Measurements from ENCODE around the gene ZNF148.

ZNF148 gene

DNA sequence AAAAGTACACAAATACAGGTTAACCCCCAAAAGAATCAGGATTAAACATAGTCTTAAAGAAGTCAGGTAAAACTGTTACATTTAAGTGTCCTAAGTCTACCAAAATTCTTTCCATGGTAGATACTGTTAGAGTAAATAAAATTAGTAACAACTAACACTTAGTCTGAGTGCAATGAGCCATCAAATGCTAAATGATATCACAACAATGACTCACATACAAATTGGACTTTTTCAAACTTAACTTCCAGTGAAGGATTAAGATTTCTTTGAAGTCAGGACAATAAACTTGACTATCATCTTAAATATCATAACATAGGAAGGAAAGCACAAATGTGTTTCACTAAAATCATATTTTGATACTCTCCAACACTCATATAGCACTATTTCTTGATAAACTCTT is 43.9 kb downstream of the ZNF148 start:
- no peak for DNase-seq (ENCODE audit: low read depth, low spot score)

GRCh38 chr3:125326957-125327356 is 48.2 kb downstream of the ZNF148 start:
- DNase-seq (ENCODE audit: low read depth, low spot score) = no peak

DNA sequence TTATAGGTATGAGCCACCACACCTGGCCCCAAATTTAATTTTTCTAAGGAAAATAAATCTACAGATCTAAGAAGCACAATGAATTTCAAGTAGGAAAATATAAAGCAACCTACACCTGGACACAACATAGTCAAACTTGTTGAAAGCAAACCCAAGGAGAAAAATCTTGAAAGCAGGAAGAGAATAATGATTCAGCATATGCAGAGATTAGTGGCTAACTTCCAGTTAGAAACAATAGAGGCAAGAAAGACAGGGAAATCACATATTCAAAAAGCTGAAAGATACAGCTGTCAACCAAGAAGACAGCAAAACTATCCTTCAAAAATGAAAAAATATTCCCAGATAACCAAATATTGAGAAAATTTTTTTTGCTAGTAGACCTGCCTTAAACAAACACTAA is 49.4 kb downstream of the ZNF148 start:
- DNase-seq (ENCODE audit: low read depth, low spot score) = no peak

DNA sequence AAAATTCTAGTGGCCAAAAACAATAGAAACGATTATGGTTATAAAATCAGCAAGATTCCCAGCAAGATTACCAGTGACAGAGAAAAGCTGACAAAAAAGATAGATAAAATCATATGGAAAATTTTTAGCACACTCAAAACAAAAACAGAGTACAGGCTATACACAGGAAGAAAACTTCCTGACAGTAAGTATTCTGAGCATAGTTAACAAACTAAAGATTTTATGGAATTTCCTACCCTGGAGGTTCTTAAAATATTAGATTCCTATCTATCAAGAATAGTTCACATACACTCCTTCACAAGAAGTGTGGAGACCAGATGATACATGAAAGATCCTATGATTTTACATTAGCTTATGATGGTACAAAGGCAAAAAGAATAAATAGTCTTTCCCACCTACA is 50.8 kb downstream of the ZNF148 start:
- no peak for DNase-seq (ENCODE audit: low read depth, low spot score)

GRCh38 chr3:125322917-125323316 is 52.2 kb downstream of the ZNF148 start:
- DNase-seq (ENCODE audit: low read depth, low spot score) = no peak

DNA sequence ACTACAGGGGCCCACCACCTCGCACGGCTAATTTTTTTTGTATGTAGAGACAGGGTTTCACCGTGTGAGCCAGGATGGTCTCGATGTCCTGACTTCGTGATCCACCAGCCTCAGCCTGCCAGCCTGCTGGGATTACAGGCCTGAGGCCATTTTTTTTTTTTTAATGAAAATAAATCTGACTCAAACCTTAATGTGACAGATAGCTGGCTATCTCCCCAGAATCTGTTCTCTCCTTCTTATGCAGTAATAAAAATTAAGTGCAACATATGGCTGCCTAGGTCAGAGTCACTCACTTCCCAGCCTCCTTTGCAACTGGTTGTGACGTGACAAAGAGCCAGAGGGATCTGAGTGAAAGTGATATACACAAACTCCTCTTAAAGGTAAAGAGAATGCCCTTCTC is 53.0 kb downstream of the ZNF148 start:
- no peak for DNase-seq (ENCODE audit: low read depth, low spot score)

- DNase-seq (ENCODE audit: low read depth, low spot score) = peak; percentile 3
Observed at GRCh38 chr3:125319765-125320164, 55.4 kb downstream of the ZNF148 start.

- no peak for DNase-seq (ENCODE audit: low read depth, low spot score)
Observed at GRCh38 chr3:125318871-125319270, 56.3 kb downstream of the ZNF148 start.

DNA sequence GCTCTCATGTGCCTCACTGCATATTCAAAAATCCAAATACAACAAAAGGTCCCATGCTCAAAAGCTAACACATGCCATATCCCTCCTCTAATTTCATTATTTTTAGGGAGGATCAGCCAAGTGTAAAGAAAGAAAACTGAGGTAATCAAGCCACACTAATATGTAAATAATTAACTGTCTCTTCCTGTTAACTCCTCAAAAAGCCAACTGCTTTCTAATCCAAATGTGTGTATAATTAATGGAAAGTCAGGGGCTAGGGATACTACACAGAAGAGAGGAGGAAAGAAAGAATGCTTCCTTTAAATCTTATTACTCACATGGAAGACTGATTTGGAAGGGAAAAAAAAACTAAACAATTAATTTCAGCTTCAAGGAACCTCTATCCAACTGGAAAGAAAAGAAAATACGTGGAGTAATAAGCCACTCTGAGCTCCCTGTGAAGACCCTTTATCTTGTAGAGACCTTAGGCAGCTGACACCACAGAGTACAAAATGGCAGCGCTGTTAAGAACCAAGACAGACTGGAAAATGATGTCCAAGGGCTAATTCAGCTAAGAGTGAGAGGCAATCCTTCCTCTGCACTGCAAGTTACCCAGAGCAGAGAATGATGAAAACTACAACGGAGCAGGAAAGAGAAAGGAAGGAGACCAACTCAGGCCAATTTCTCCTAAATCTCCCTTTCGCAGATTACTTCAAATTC is 56.8 kb downstream of the ZNF148 start:
- no peak for DNase-seq (ENCODE audit: low read depth, low spot score)

- DNase-seq (ENCODE audit: low read depth, low spot score) = no peak
Observed at GRCh38 chr3:125317761-125318160, 57.4 kb downstream of the ZNF148 start.

DNA sequence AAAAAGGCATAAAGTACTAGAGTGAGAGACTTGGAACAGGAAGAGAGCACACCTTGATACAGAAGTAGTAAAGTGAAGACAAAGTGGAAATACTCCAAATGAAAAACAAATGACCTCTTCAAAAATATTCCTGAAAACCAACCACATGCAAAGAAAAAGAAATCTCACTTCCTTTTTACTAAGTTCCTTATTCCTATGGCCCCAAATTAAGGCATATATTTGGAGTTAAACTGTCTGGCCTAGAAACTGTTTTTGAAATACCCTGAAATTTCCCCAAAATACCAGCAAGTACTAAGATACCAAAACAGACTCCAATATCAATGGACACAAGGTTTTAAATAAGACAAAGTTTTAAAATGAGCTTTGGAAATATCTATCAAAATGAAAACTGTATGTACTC is 58.2 kb downstream of the ZNF148 start:
- DNase-seq (ENCODE audit: low read depth, low spot score) = no peak

GRCh38 chr3:125316246-125316645 is 58.9 kb downstream of the ZNF148 start:
- DNase-seq (ENCODE audit: low read depth, low spot score) = no peak

- DNase-seq (ENCODE audit: low read depth, low spot score) = no peak
Observed at GRCh38 chr3:125313060-125313635, 62.0 kb downstream of the ZNF148 start.

GRCh38 chr3:125310623-125311081 is 64.5 kb downstream of the ZNF148 start:
- DNase-seq (ENCODE audit: low read depth, low spot score) = no peak

GRCh38 chr3:125309476-125309875 is 65.6 kb downstream of the ZNF148 start:
- no peak for DNase-seq (ENCODE audit: low read depth, low spot score)

- DNase-seq (ENCODE audit: low read depth, low spot score) = no peak
Observed at GRCh38 chr3:125306620-125307019, 68.5 kb downstream of the ZNF148 start.

GRCh38 chr3:125302932-125303331 is 72.2 kb downstream of the ZNF148 start:
- DNase-seq (ENCODE audit: low read depth, low spot score) = no peak

GRCh38 chr3:125300416-125300815 is 74.7 kb downstream of the ZNF148 start:
- no peak for DNase-seq (ENCODE audit: low read depth, low spot score)

DNA sequence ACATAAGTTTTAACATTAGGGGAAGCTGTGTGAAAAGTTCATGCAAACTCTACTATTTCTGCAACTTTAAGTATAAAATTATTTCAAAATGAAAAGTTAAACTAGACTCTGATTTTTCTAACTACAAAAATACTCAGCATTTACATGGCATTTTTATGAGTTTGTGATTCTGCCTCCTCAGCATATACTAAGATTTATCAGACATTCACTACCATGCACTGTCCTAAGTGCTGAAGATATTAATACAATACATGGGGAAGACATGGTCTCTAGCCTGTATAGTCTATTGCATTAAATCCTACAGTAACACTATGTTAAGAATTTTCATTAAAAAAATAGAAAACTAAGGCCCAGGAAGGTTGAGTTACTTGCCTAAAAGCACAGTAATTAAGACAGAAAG is 80.7 kb downstream of the ZNF148 start:
- no peak for DNase-seq (ENCODE audit: low read depth, low spot score)

- no peak for DNase-seq (ENCODE audit: low read depth, low spot score)
Observed at GRCh38 chr3:125292015-125292414, 83.1 kb downstream of the ZNF148 start.

DNA sequence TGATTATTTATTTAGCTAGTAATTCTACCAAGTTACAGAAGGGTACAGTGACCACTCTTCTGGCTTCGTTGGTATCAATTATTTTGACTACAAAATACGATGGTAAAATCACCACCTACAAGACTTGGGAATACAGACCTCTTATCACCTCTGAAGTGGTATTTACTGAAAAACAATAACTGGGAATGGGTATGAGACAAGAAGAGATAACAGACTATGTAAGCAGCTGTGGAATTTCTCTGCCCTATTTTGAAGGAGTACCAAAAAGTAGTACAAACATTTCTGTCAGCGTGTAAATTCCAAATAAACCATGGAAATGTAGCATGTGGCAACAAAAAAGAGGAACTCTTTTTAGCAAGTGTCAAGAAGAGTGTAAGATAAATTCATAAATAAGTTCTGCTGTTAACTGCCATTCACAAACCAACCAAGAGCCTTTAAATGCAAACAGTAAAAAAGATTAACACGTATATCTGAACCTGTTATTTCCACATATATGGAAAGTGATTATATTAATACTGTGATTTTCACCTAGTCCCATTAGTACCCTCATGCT is 85.6 kb downstream of the ZNF148 start:
- DNase-seq (ENCODE audit: low read depth, low spot score) = no peak

DNA sequence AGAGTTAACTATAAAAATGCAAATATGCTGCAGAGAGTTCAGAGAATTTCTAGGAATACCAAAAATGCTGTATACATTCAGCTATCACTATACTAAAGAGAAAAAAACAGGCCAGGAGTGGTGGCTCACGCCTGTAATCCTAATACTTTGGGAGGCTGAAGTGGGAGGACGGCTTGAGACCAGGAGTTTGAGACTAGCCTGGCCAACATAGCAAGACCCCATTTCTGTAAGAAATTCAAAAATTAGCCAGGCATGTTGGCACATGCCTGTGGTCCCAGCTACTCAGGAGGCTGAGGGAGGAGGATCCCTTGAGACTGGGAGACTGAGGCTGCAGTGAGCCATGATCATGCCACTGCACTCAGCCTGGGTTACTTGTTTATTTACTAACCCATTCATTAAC is 87.9 kb downstream of the ZNF148 start:
- no peak for DNase-seq (ENCODE audit: low read depth, low spot score)

- no peak for DNase-seq (ENCODE audit: low read depth, low spot score)
Observed at GRCh38 chr3:125281381-125281780, 93.7 kb downstream of the ZNF148 start.

Data from iPS DF 19.7 (cell line).